Mammary epithelial cell (primary cell): ENCODE data around the gene CACNG4.

Experiments
- CTCF ChIP-seq, 2 donors: IDR thresholded peaks in 1 of 2; conservative IDR thresholded peaks in 1 of 2; 2 replicates each; pipeline ENCODE4 v1.5.1; 2011 to 2012; ENCODE audit warnings: inconsistent platforms in 2 of 2, low read length in 2 of 2, mild to moderate bottlenecking in 2 of 2, control low read depth in 1 of 2, low read depth in 1 of 2; ENCODE audit not compliant: insufficient read depth in 1 of 2; ENCODE audit errors: extremely low read depth in 1 of 2
- EZH2 ChIP-seq: IDR thresholded peaks from 2 replicates; pipeline ENCODE4 v1.6.1; 2012; ENCODE audit warnings: low read length, inconsistent platforms, borderline replicate concordance

GRCh38 chr17:66978514-66979061, 14.1 kb downstream of the CACNG4 start:
- TF ChIP-seq CTCF (conservative IDR thresholded peaks at IDR 0.05 in 1 of 2, IDR thresholded peaks at IDR 0.05 in 1 of 2; ENCODE audit: extremely low read depth in 1 of 2, insufficient read depth in 1 of 2, low read depth in 1 of 2, low read length in 2 of 2) (no peak), EZH2 (no peak)
